Common myeloid progenitor, CD34-positive (primary cell): Measurements from ENCODE around the gene ZNF30.
"Not testable (repeated sequence)": the region's sequence is repeated elsewhere in the genome, so short reads cannot be mapped to it uniquely, and the experiment has no call there.

Experiments used
- CTCF ChIA-PET: fragments of 350-600 bp; sonication (Branson Sonifier 250); formaldehyde crosslinking; loops from one replicate; lab custom pipeline; 2021; ENCODE audit warnings: antibody characterized with exemption; lab: Charles Lee
- POLR2A ChIA-PET: fragments of 350-600 bp; sonication (Branson Sonifier 250); formaldehyde crosslinking; loops from one replicate; lab custom pipeline; 2021; ENCODE audit warnings: antibody characterized with exemption; lab: Charles Lee
- DNase-seq, 3 donors: peaks; one replicate each; pipeline versions ENCODE4 v3.0.0 to v3.0.0-alpha.2; 2013
- H3K27ac ChIP-seq, 2 experiments: 1 replicate in 1 of 2; 2 replicates in 1 of 2; pipeline ENCODE4 v1.7.0; 2013; ENCODE audit warnings: inconsistent platforms in 2 of 2, low read length in 2 of 2, mild to moderate bottlenecking in 2 of 2, low read depth in 1 of 2, moderate library complexity in 1 of 2; ENCODE audit not compliant: severe bottlenecking in 2 of 2, insufficient read depth in 1 of 2, poor library complexity in 1 of 2
- H3K27me3 ChIP-seq, 5 experiments: replicated peaks in 2 of 5; 1 replicate in 3 of 5; 2 replicates in 2 of 5; pipeline versions ENCODE4 v1.6.1 to v1.7.0; 2013; ENCODE audit warnings: low read length in 4 of 5, mild to moderate bottlenecking in 2 of 5, moderate library complexity in 2 of 5, inconsistent platforms in 1 of 5; ENCODE audit not compliant: insufficient read depth in 5 of 5, control insufficient read depth in 4 of 5
- H3K36me3 ChIP-seq, 4 experiments: 1 replicate in 2 of 4; 2 replicates in 2 of 4; pipeline versions ENCODE4 v1.6.1 to v1.7.0; 2013; ENCODE audit warnings: low read length in 3 of 4, control low read depth in 1 of 4, mild to moderate bottlenecking in 1 of 4; ENCODE audit not compliant: control insufficient read depth in 4 of 4, insufficient read depth in 4 of 4
- H3K4me1 ChIP-seq, 4 experiments: 1 replicate in 3 of 4; 2 replicates in 1 of 4; pipeline versions ENCODE4 v1.6.1 to v1.7.1; 2013; ENCODE audit warnings: low read length in 3 of 4, mild to moderate bottlenecking in 3 of 4, control low read depth in 1 of 4, inconsistent platforms in 1 of 4, moderate library complexity in 1 of 4; ENCODE audit not compliant: control insufficient read depth in 4 of 4, insufficient read depth in 4 of 4; ENCODE audit errors: control extremely low read depth in 1 of 4
- H3K4me3 ChIP-seq, 7 experiments: 1 replicate in 4 of 7; 2 replicates in 3 of 7; pipeline versions ENCODE4 v1.5.1 to v1.7.0; 2013; ENCODE audit warnings: mild to moderate bottlenecking in 7 of 7, low read length in 6 of 7, moderate library complexity in 6 of 7, inconsistent platforms in 2 of 7, low read depth in 2 of 7, control low read depth in 1 of 7; ENCODE audit not compliant: insufficient read depth in 4 of 7, control insufficient read depth in 1 of 7; ENCODE audit errors: extremely low read depth in 1 of 7
- H3K9me3 ChIP-seq, 5 experiments: 1 replicate in 4 of 5; 2 replicates in 1 of 5; pipeline versions ENCODE4 v1.6.1 to v1.7.1; 2013; ENCODE audit warnings: low read length in 4 of 5, mild to moderate bottlenecking in 2 of 5, inconsistent platforms in 1 of 5, low read depth in 1 of 5, moderate library complexity in 1 of 5; ENCODE audit not compliant: control insufficient read depth in 4 of 5, insufficient read depth in 2 of 5; ENCODE audit errors: control extremely low read depth in 1 of 5
- WGBS: methylation state at CpG from one replicate; pipeline ENCODE4 v1.1.5; 2013; ENCODE audit not compliant: insufficient coverage; 5-methylcytosine and 5-hydroxymethylcytosine counted together

The ZNF30 gene

DNA sequence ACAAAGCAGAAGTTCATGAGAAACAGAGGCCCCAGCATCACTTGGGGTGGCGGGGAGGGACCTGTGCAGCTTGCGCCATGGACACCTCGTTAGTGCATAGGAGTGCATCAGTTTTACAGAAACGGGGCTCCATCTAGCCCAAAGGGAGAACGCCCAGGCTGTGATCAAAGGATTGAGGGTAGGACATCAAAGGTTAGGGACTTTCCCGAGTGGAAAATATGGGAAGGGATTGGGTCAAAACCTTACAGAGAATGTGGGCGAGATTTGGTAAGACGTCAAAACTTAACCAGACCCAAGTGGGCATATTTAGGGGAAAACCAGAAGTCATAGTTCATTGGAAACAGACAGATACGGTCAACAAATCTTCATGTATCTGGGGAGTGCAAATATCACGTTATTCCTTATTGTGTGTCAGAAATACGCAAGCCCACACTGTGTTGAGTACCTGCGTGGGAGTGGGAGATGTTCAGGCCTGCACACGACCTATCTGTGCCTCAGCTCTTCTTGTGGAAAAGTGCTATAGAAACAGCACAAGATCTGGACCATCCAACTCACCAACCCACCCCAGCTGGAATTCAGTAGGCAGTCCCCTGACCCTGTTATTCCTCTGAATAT lies 64.0 kb downstream of the ZNF30 start:
- H3K36me3 ChIP-seq = no peaks in the 10 kb centered on the region
- POLR2A ChIA-PET = no interaction called here
- no peaks in the 10 kb centered on the region for H3K27me3 ChIP-seq
- 96% methylated on average over 11 of the region's 13 CpGs for WGBS
- H3K4me1 ChIP-seq = peaks cover 0 to 18% (median 13%) of the 10 kb centered on the region in 4 experiments
- CTCF ChIA-PET = interaction anchor here (0.9 to 2.6 kb wide), 5 partner anchors 10 to 53 kb away, joined by 3 to 10 read pairs (median 4); no protein-coding TSS in a partner anchor
- H3K4me3 ChIP-seq = no peak overlapping the region
- H3K9me3 ChIP-seq = peaks cover 0 to 11% (median 0%) of the 10 kb centered on the region in 5 experiments
- no peak for DNase-seq
- no peak overlapping the region for H3K27ac ChIP-seq

DNA sequence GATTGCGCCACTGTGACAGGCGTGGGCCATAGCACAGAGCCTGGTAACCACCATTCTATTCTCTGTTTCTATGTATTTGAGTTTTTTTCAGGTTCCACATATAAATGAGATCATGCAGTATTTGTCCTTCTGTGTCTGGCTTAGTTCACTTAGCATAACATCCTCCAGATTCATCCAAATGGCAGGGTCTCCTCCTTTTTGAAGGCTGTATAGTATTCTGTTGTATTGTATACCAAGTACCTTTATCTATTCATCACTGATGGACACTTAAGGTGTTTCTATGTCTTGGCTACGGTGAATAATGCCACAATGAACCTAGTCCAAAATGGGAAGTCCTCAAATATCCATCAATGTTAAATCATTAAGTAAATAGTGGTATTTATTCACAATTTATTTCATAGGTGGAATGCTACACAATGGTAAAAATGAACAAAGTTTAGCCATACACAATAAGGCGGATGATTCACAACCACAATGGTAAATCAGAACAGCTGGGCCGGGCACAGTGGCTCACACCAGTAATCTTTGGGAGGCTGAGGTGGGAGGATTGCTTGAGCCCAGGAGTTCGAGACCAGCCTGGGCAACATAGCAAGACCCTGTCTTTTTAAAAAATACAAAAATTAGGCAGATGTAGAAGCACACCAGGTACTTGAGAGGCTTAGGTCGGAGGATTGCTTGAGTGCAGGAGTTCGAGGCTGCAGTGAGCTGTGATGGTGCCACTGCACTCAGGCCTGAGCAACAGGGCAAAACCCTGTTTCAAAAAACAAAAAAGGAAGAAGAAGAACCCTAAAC lies 65.0 kb downstream of the ZNF30 start:
- WGBS = 97% methylated on average over 5 of the region's 8 CpGs
- Histone ChIP-seq H3K9me3 (peaks cover 0 to 11% (median 0%) of the 10 kb centered on the region in 5 experiments), H3K27me3 (no peaks in the 10 kb centered on the region), H3K36me3 (no peaks in the 10 kb centered on the region), H3K27ac (no peak overlapping the region), H3K4me1 (peaks cover 0 to 24% (median 20%) of the 10 kb centered on the region in 4 experiments), H3K4me3 (no peak overlapping the region)
- POLR2A ChIA-PET = no interaction called here
- CTCF ChIA-PET = interaction anchor here (1.3 to 2.6 kb wide), 2 partner anchors 19 to 21 kb away, joined by 3 to 10 read pairs; no protein-coding TSS in a partner anchor
- DNase-seq = no peak

DNA sequence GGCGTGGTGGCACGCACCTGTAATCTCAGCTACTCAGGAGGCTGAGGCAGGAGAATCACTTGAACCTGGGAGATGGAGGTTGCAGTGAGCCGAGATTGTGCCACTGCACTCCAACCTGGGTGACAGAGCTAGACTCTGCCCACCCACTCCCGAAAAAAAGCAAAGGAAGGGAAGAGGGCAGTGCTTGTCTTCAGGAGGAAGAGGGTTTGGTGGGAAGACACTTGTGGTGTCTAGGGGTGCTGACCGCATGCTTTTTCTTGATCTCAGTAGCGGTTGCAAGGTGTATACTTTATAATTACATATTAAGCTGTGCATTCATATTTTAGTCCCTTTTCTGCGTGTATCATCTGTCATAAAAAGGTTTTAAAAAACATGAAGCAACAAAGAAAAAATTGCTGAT lies 65.9 kb downstream of the ZNF30 start:
- not testable (repeated sequence) for H3K27ac ChIP-seq, H3K4me3 ChIP-seq, H3K36me3 ChIP-seq, H3K27me3 ChIP-seq, DNase-seq
- ChIA-PET CTCF (interaction anchor here (2.6 kb wide), 1 partner anchor 20 kb away, joined by 10 read pairs; no protein-coding TSS in a partner anchor), POLR2A (interaction anchor here (0.6 kb wide), 1 partner anchor 702 kb away, joined by 3 read pairs; no protein-coding TSS in a partner anchor)
- peaks cover 4 to 32% (median 28%) of the 10 kb centered on the region in 4 experiments for H3K4me1 ChIP-seq
- peaks cover 0 to 11% (median 0%) of the 10 kb centered on the region in 5 experiments for H3K9me3 ChIP-seq
- WGBS = 100% methylated on average over 1 of the region's 7 CpGs

- Histone ChIP-seq H3K36me3 (no peaks in the 10 kb centered on the region), H3K9me3 (peaks cover 0 to 11% (median 0%) of the 10 kb centered on the region in 5 experiments), H3K27ac (no peak overlapping the region), H3K4me3 (no peak overlapping the region), H3K27me3 (no peaks in the 10 kb centered on the region), H3K4me1 (peaks cover 7 to 44% (median 42%) of the 10 kb centered on the region in 4 experiments)
- no peak for DNase-seq
- CTCF ChIA-PET = interaction anchor here (0.7 to 2.8 kb wide), 4 partner anchors 9 to 50 kb away, joined by 3 to 9 read pairs (median 4); no protein-coding TSS in a partner anchor
- POLR2A ChIA-PET = no interaction called here
- 74% methylated on average over 6 of the region's 9 CpGs for WGBS
These were observed 67.6 kb downstream of the ZNF30 start for GRCh38 chr19:34994286-34994642.
